ENCODE data around the gene SLC25A36. TPM values are rescaled to one million over a fixed set of nuclear protein-coding genes. Genes with fewer than 3 reads are reported as not detected.

The SLC25A36 gene
- total RNA-seq, 2 experiments from 2014 or later = 71.8 to 81.3 TPM

GRCh38 chr3:140903196-140903595 is 38.4 kb upstream of the SLC25A36 start:
- H3K4me1 ChIP-seq (ENCODE audit: insufficient read depth, low read length, poor library complexity, severe bottlenecking) = no peaks in the 10 kb centered on the region
- H3K79me2 ChIP-seq (ENCODE audit: insufficient read depth, low read depth, low read length) = no peaks in the 10 kb centered on the region
- TF ChIP-seq EZH2phosphoT487 (IDR thresholded peaks at IDR 0.05; ENCODE audit: borderline replicate concordance, low read depth, low read length) = no peak
- TF ChIP-seq, protein P1, sequence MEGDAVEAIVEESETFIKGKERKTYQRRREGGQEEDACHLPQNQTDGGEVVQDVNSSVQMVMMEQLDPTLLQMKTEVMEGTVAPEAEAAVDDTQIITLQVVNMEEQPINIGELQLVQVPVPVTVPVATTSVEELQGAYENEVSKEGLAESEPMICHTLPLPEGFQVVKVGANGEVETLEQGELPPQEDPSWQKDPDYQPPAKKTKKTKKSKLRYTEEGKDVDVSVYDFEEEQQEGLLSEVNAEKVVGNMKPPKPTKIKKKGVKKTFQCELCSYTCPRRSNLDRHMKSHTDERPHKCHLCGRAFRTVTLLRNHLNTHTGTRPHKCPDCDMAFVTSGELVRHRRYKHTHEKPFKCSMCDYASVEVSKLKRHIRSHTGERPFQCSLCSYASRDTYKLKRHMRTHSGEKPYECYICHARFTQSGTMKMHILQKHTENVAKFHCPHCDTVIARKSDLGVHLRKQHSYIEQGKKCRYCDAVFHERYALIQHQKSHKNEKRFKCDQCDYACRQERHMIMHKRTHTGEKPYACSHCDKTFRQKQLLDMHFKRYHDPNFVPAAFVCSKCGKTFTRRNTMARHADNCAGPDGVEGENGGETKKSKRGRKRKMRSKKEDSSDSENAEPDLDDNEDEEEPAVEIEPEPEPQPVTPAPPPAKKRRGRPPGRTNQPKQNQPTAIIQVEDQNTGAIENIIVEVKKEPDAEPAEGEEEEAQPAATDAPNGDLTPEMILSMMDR (conservative IDR thresholded peaks at IDR 0.05; ENCODE audit: low read length) = no peak
- no peaks in the 10 kb centered on the region for H3K36me3 ChIP-seq (ENCODE audit: insufficient read depth, low read length)
- no peak for DNase-seq (ENCODE audit: low spot score)
- no peak overlapping the region for H3K4me3 ChIP-seq (ENCODE audit: low read depth, low read length, poor library complexity, severe bottlenecking)
- no peak overlapping the region for H2AFZ ChIP-seq (ENCODE audit: low read length)
- BruUV-seq (replicated peaks) = no TSS peak
- POLR2A ChIA-PET = no interaction called here
- no peak overlapping the region for H3K4me2 ChIP-seq (ENCODE audit: low read length)
- no peaks in the 10 kb centered on the region for H3K9me2 ChIP-seq (ENCODE audit: insufficient read depth, low read length)
- CTCF ChIA-PET (ENCODE audit: unreplicated experiment) = no interaction called here
- no peaks in the 10 kb centered on the region for H4K20me1 ChIP-seq (ENCODE audit: insufficient read depth, low read length)
- intact Hi-C loops (cut with micrococcal nuclease; ENCODE audit: unreplicated experiment) = no loop called here
- H3K9me3 ChIP-seq (ENCODE audit: low read length) = no peaks in the 10 kb centered on the region
- H3K27ac ChIP-seq (ENCODE audit: low read depth, low read length, poor library complexity, severe bottlenecking) = no peak overlapping the region

GRCh38 chr3:140904521-140904920 is 37.1 kb upstream of the SLC25A36 start:
- Histone ChIP-seq H3K4me3 (ENCODE audit: low read depth, low read length, poor library complexity, severe bottlenecking) (no peak overlapping the region), H3K4me2 (ENCODE audit: low read length) (no peak overlapping the region), H3K9me2 (ENCODE audit: insufficient read depth, low read length) (no peaks in the 10 kb centered on the region), H3K4me1 (ENCODE audit: insufficient read depth, low read length, poor library complexity, severe bottlenecking) (no peaks in the 10 kb centered on the region), H2AFZ (ENCODE audit: low read length) (no peak overlapping the region), H3K9me3 (ENCODE audit: low read length) (no peaks in the 10 kb centered on the region), H4K20me1 (ENCODE audit: insufficient read depth, low read length) (no peaks in the 10 kb centered on the region), H3K79me2 (ENCODE audit: insufficient read depth, low read depth, low read length) (no peaks in the 10 kb centered on the region), H3K36me3 (ENCODE audit: insufficient read depth, low read length) (no peaks in the 10 kb centered on the region), H3K27ac (ENCODE audit: low read depth, low read length, poor library complexity, severe bottlenecking) (no peak overlapping the region)
- no peak for DNase-seq (ENCODE audit: low spot score)
- ChIA-PET CTCF (ENCODE audit: unreplicated experiment) (no interaction called here), POLR2A (interaction anchor here (0.6 kb wide), 1 partner anchor 55 kb away, joined by 7 read pairs; no protein-coding TSS in a partner anchor)
- no peak for TF ChIP-seq EZH2phosphoT487 (IDR thresholded peaks at IDR 0.05; ENCODE audit: borderline replicate concordance, low read depth, low read length)
- TF ChIP-seq, protein P1 (conservative IDR thresholded peaks at IDR 0.05; ENCODE audit: low read length) = no peak
- BruUV-seq (replicated peaks) = no TSS peak
- intact Hi-C loops (cut with micrococcal nuclease; ENCODE audit: unreplicated experiment) = no loop called here

GRCh38 chr3:140905559-140905958 is 36.1 kb upstream of the SLC25A36 start:
- H4K20me1 ChIP-seq (ENCODE audit: insufficient read depth, low read length) = no peaks in the 10 kb centered on the region
- no peak for DNase-seq (ENCODE audit: low spot score)
- intact Hi-C loops (cut with micrococcal nuclease; ENCODE audit: unreplicated experiment) = no loop called here
- no peaks in the 10 kb centered on the region for H3K79me2 ChIP-seq (ENCODE audit: insufficient read depth, low read depth, low read length)
- BruUV-seq (replicated peaks) = no TSS peak
- no peak overlapping the region for H2AFZ ChIP-seq (ENCODE audit: low read length)
- no peaks in the 10 kb centered on the region for H3K9me2 ChIP-seq (ENCODE audit: insufficient read depth, low read length)
- no peaks in the 10 kb centered on the region for H3K36me3 ChIP-seq (ENCODE audit: insufficient read depth, low read length)
- no peaks in the 10 kb centered on the region for H3K4me1 ChIP-seq (ENCODE audit: insufficient read depth, low read length, poor library complexity, severe bottlenecking)
- no peak overlapping the region for H3K4me2 ChIP-seq (ENCODE audit: low read length)
- H3K9me3 ChIP-seq (ENCODE audit: low read length) = no peaks in the 10 kb centered on the region
- ChIA-PET POLR2A (no interaction called here), CTCF (ENCODE audit: unreplicated experiment) (no interaction called here)
- TF ChIP-seq, protein P1 (conservative IDR thresholded peaks at IDR 0.05; ENCODE audit: low read length) = no peak
- no peak for TF ChIP-seq EZH2phosphoT487 (IDR thresholded peaks at IDR 0.05; ENCODE audit: borderline replicate concordance, low read depth, low read length)
- no peak overlapping the region for H3K4me3 ChIP-seq (ENCODE audit: low read depth, low read length, poor library complexity, severe bottlenecking)
- no peak overlapping the region for H3K27ac ChIP-seq (ENCODE audit: low read depth, low read length, poor library complexity, severe bottlenecking)
